K562 (cell line): ENCODE data around the gene MYH9. TPM values are rescaled to one million over a fixed set of nuclear protein-coding genes. Genes with fewer than 3 reads are reported as not detected.

Experiments
- CREB1 ChIP-seq, 2 experiments: sonication (generic) in 1 of 2; formaldehyde crosslinking in 1 of 2; IDR thresholded peaks; 2 replicates each; pipeline versions ENCODE4 v1.6.1 to v1.8.0; 2012 to 2022; ENCODE audit warnings: inconsistent platforms in 1 of 2, mild to moderate bottlenecking in 1 of 2, missing genetic modification reagents in 1 of 2, moderate library complexity in 1 of 2
- DMBX1 ChIP-seq: fragments of 250-450 bp; sonication (Bioruptor Pico); IDR thresholded peaks from 2 replicates; pipeline ENCODE4 v1.8.0; 2022; ENCODE audit warnings: inconsistent platforms, mild to moderate bottlenecking, moderate library complexity, borderline replicate concordance
- ETS2 ChIP-seq: IDR thresholded peaks from 2 replicates; pipeline ENCODE4 v1.6.1; 2016; ENCODE audit warnings: borderline replicate concordance, missing genetic modification characterization, mild to moderate bottlenecking, moderate library complexity, missing compliant biosample characterization; ENCODE audit not compliant: poor library complexity, severe bottlenecking
- HLTF ChIP-seq: fragments of 450-650 bp; IDR thresholded peaks from 2 replicates; pipeline ENCODE4 v1.6.1; 2016
- KLF13 ChIP-seq: fragments of 450-650 bp; IDR thresholded peaks from 2 replicates; pipeline ENCODE4 v1.6.1; 2016; ENCODE audit warnings: missing genetic modification characterization, low read depth, mild to moderate bottlenecking, missing compliant biosample characterization, moderate library complexity, borderline replicate concordance
- MAFG ChIP-seq: fragments of 450-650 bp; conservative IDR thresholded peaks from 2 replicates; pipeline ENCODE4 v1.6.1; 2016; ENCODE audit warnings: missing genetic modification characterization, missing compliant biosample characterization
- NR2C1 ChIP-seq, 2 experiments: fragments of 450-650 bp; IDR thresholded peaks; 2 replicates each; pipeline ENCODE4 v1.6.1; 2017; ENCODE audit warnings: mild to moderate bottlenecking in 2 of 2, antibody characterized with exemption in 1 of 2, inconsistent platforms in 1 of 2, missing compliant biosample characterization in 1 of 2, missing genetic modification characterization in 1 of 2
- NUFIP1 ChIP-seq: fragments of 450-650 bp; IDR thresholded peaks from 2 replicates; pipeline ENCODE4 v1.6.1; 2018; ENCODE audit not compliant: partially characterized antibody
- RBM25 ChIP-seq: fragments of 200-400 bp; formaldehyde crosslinking; IDR thresholded peaks from 2 replicates; pipeline ENCODE4 v1.6.1; 2018; ENCODE audit warnings: low read length, low read depth, moderate library complexity; ENCODE audit not compliant: severe bottlenecking
- RFX1 ChIP-seq: fragments of 450-650 bp; IDR thresholded peaks from 2 replicates; pipeline ENCODE4 v1.6.1; 2016; ENCODE audit warnings: mild to moderate bottlenecking, moderate library complexity
- SMARCA4 ChIP-seq: fragments of 450-650 bp; IDR thresholded peaks from 2 replicates; pipeline ENCODE4 v1.6.1; 2016
- SPI1 ChIP-seq: IDR thresholded peaks from 2 replicates; pipeline ENCODE4 v1.6.1; 2011; ENCODE audit warnings: low read depth, low read length, control low read depth, borderline replicate concordance
- SRF ChIP-seq, 2 experiments: fragments of 250-450, 450-650 bp in 1 of 2; sonication (Bioruptor Pico) in 1 of 2; sonication (generic) in 1 of 2; formaldehyde crosslinking; IDR thresholded peaks; 2 replicates each; pipeline versions ENCODE4 v1.5.0 to v1.5.1; 2020 to 2022; ENCODE audit warnings: mild to moderate bottlenecking in 1 of 2, missing genetic modification reagents in 1 of 2
- VEZF1 ChIP-seq: fragments of 200-800 bp; sonication (Bioruptor generic); IDR thresholded peaks from 2 replicates; pipeline ENCODE4 v1.6.1; 2017; ENCODE audit warnings: missing genetic modification characterization, missing compliant biosample characterization
- ZBTB17 ChIP-seq: fragments of 450-650 bp; formaldehyde crosslinking; IDR thresholded peaks from 2 replicates; pipeline ENCODE4 v1.4.0; 2020; ENCODE audit warnings: mild to moderate bottlenecking
- ZNF217 ChIP-seq: sonication (generic); formaldehyde crosslinking; IDR thresholded peaks from 2 replicates; pipeline ENCODE4 v1.8.0; 2022; ENCODE audit warnings: mild to moderate bottlenecking, missing genetic modification reagents
- polyA plus RNA-seq, 8 experiments: library from polyadenylated mRNA; depleted of rRNA in 4 of 8; stranded (reverse) in 5 of 8; unstranded in 3 of 8; fragments of >200 nt; fragmentation: Nextera tagmentation in 2 of 8; fragmentation: Illumina TruSeq in 1 of 8; extraction: Ambion mirVana in 2 of 8; extraction: Trizol in 1 of 8; gene quantifications; 2 replicates each; pipeline versions ENCODE4 v1.2.1 to v1.2.3, GENCODE V29; 2011 to 2014; ENCODE audit warnings: inconsistent platforms in 1 of 8, missing spikeins in 1 of 8
- total RNA-seq, 7 experiments: library from RNA; depleted of rRNA in 6 of 7; stranded (reverse); fragments of >200 nt in 6 of 7; fragmentation: Illumina TruSeq in 2 of 7; extraction: Trizol in 2 of 7; gene quantifications; 2 replicates each; pipeline versions ENCODE4 v1.2.1 to v1.2.3, GENCODE V29; 2011 to 2021; ENCODE audit warnings: low replicate concordance in 1 of 7
- TF ChIP-seq, protein P1 (sequence below): fragments of 450-650 bp; formaldehyde crosslinking; conservative IDR thresholded peaks from 2 replicates; pipeline ENCODE4 v1.4.0; 2022; ENCODE audit warnings: mild to moderate bottlenecking, missing genetic modification characterization
- TF ChIP-seq, protein P2 (sequence below): sonication (generic); IDR thresholded peaks from 2 replicates; pipeline ENCODE4 v1.6.1; 2016
- TF ChIP-seq, protein P3 (sequence below): fragments of 250-450 bp; sonication (Bioruptor Pico); IDR thresholded peaks from 2 replicates; pipeline ENCODE4 v1.4.0; 2020; ENCODE audit warnings: mild to moderate bottlenecking

MYH9 gene
- total and polyA plus RNA-seq, 9 of the 15 experiments (the other 6 are each of a cell fraction or from before 2014, with no cell fraction given): 0.71 to 111 (median 24.6) TPM

GRCh38 chr22:36329254-36330078 is 58.3 kb downstream of the MYH9 start (continued):
- TF ChIP-seq RBM25 (no peak), SMARCA4 (peak; percentile 40; the same call in 1 of the 2 replicates), NR2C1 (IDR thresholded peaks at IDR 0.05) (no peak), NR2C1 (tag; IDR thresholded peaks at IDR 0.05) (no peak), CREB1 (IDR thresholded peaks at IDR 0.05) (no peak), CREB1 (CRISPR knock-in tag; IDR thresholded peaks at IDR 0.05) (peak; percentile 33; the same call in 1 of the 2 replicates), RFX1 (peak; percentile 70), ZBTB17 (CRISPR knock-in tag) (no peak), ETS2 (no peak), ZNF217 (CRISPR knock-in tag) (no peak), HLTF (no peak), SRF (CRISPR knock-in tag; IDR thresholded peaks at IDR 0.05) (peak in 1 of 2 experiments; percentile 78; a peak in 1 of 4 replicates), SPI1 (0 out of 2 replicates have a peak, but pooled peaks have one; percentile 4), NUFIP1 (no peak), VEZF1 (CRISPR knock-in tag) (peak; percentile 85), MAFG (tag) (no peak), KLF13 (tag) (no peak), DMBX1 (CRISPR knock-in tag) (no peak; the same call in 1 of the 2 replicates)
- TF ChIP-seq, protein P1, sequence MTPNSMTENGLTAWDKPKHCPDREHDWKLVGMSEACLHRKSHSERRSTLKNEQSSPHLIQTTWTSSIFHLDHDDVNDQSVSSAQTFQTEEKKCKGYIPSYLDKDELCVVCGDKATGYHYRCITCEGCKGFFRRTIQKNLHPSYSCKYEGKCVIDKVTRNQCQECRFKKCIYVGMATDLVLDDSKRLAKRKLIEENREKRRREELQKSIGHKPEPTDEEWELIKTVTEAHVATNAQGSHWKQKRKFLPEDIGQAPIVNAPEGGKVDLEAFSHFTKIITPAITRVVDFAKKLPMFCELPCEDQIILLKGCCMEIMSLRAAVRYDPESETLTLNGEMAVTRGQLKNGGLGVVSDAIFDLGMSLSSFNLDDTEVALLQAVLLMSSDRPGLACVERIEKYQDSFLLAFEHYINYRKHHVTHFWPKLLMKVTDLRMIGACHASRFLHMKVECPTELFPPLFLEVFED (CRISPR knock-in tag): no peak
- TF ChIP-seq, protein P2, sequence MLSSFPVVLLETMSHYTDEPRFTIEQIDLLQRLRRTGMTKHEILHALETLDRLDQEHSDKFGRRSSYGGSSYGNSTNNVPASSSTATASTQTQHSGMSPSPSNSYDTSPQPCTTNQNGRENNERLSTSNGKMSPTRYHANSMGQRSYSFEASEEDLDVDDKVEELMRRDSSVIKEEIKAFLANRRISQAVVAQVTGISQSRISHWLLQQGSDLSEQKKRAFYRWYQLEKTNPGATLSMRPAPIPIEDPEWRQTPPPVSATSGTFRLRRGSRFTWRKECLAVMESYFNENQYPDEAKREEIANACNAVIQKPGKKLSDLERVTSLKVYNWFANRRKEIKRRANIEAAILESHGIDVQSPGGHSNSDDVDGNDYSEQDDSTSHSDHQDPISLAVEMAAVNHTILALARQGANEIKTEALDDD: peak; percentile 67; the same call in 1 of the 2 replicates
- TF ChIP-seq, protein P3, sequence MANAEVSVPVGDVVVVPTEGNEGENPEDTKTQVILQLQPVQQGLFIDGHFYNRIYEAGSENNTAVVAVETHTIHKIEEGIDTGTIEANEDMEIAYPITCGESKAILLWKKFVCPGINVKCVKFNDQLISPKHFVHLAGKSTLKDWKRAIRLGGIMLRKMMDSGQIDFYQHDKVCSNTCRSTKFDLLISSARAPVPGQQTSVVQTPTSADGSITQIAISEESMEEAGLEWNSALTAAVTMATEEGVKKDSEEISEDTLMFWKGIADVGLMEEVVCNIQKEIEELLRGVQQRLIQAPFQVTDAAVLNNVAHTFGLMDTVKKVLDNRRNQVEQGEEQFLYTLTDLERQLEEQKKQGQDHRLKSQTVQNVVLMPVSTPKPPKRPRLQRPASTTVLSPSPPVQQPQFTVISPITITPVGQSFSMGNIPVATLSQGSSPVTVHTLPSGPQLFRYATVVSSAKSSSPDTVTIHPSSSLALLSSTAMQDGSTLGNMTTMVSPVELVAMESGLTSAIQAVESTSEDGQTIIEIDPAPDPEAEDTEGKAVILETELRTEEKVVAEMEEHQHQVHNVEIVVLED (CRISPR knock-in tag): no peak
